LHCN-M2 (cell line): ENCODE results near the gene DPF3. TPM values are rescaled to one million over a fixed set of nuclear protein-coding genes. Genes with fewer than 3 reads are reported as not detected.
A peak's percentile ranks its signal among the peaks of the same experiment; 100 is the strongest.

Experiments used
- DNase-seq: peaks from one replicate; pipeline ENCODE4 v3.0.0-alpha.2; 2012; ENCODE audit warnings: low read depth
- polyA plus RNA-seq: library from polyadenylated mRNA; unstranded; fragments of >200 nt; gene quantifications from one replicate; pipeline ENCODE4 v1.2.1, GENCODE V29; 2012; ENCODE audit warnings: missing spikeins
- total RNA-seq: library from RNA; depleted of rRNA; stranded (reverse); fragments of >200 nt; gene quantifications from 2 replicates; pipeline ENCODE4 v1.2.3, GENCODE V29; 2014; rRNA removed

DPF3 gene
- total RNA-seq, result 9.5 and 11.1 TPM in 2 replicates
- 5.1 TPM for polyA plus RNA-seq

DNA sequence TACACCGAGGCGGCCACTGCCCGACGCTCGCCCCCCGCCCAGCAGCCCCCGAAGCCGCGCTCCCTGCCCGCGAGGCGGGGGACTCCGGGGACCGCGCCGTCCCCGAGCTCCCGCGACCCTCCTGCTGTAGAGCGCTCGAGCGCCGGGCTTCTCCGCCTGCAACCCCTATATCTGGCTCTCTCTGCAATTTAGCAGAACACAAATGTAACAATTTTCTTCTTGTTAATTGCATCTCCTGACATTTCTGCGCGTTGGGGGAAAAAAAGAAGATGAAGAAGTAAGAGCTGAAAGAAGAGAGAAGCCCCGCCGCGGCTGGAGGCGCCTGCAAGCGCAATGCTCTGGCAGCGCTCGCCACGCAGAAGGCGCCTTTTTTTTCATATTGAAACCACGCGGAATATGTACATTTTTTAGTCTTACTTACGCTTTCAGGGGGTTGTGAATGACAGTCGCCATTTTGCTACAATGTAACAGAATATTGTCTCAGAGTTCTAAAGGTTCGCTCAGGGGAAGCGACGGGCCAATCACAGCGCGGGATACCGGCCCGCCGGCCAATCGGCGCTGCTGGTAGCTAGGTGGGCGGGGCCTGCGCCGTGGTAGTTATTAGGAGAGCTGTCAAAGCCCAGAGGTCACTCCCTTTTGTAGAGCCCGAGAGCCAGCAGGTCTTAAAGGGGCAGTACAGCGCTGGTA lies at the start of gene DPF3:
DPF3 (minus strand) TSS at position 466 of the 687 bp plus-strand sequence; CDS start at position 453, 13 bp downstream.
- DNase-seq, result peak; percentile 95

DNA sequence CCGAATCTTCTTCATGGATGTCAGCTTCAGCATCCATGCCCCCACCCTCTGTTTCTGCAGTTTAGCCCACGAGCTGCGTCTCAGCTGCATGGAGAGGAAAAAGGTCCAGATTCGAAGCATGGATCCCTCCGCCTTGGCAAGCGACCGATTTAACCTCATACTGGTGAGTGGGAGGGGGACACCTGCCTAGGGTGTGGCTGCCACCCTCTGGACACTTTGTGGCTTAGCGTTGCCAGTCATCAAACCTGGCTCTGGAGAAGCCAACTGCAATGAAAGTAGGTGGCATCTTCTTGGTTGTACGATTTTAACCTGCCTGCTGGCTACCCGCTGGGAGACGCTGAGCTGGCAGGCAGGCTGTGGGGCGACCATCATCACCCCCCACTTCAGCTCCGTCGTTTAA lies 49.0 kb upstream of the DPF3 start:
- no peak for DNase-seq

DNA sequence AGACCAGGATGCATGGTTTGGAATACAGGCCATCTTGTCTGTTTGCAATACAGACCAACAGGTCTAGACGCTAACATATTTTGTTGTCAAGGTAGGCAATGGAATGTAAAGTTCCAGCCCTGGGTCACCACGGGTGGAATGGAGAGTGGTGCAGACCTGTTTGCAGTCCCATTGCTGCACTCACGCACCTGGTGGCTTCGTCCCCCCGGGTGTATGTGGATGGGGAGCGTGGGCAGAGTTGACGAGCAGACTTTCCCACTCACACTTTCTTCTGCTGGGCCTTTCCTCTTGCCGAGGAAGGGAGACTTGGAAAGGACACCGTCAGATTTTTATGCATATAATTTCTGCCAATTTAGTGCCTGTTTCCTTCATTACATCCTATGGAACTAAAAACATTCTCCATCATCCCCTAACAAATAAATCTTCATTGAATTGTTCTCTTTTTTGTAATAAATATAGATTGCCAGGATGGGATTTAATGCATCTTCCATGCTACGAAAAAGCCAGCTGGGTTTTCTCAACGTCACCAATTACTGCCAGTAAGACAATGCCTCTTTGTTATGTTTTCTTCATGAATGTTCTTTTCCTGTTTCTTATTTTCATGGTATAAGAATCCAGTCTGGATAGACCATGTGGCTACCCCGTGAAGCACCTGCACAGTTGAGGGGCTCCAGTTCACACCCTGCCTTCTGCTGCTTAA lies 47.5 kb upstream of the DPF3 start:
- DNase-seq, result no peak

DNA sequence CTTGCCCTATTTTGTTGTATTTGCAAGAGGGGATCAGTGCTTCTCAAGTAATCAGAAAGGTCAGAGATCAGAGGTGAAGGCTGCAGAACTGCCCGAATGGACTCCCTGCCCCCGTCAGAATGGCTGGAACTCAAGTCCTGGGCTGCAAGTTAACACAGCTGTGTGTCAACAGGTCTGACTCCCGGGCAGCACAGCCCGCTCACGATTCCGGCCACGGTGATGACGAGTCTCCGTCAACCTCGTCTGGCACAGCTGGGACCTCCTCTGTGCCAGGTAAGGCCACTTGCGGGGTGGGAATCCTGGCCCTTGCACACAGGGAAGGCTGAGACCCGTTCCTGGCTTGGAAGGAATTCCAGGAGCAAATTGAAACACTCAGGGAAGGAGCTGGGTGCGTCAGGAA lies 45.7 kb upstream of the DPF3 start:
- DNase-seq, result no peak

DNA sequence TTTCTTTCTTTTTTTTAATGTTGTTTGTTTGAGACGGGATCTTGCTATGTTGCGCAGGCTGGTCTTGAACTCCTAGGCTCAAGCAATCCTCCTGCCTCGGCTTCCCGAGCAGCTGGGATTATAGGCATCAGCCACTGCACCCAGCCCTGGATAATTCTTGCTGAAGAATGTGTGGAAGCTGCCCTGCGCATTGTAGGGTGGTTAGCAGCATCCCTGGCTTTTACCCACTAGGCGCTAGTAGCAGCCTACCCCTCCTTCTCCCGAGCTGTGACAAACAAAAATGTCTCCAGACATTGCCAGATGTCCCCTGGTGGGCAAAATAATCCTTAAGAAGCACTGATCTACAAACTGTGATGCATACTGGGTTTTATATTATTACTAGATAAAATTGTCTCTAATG lies 39.0 kb upstream of the DPF3 start:
- DNase-seq, result no peak

DNA sequence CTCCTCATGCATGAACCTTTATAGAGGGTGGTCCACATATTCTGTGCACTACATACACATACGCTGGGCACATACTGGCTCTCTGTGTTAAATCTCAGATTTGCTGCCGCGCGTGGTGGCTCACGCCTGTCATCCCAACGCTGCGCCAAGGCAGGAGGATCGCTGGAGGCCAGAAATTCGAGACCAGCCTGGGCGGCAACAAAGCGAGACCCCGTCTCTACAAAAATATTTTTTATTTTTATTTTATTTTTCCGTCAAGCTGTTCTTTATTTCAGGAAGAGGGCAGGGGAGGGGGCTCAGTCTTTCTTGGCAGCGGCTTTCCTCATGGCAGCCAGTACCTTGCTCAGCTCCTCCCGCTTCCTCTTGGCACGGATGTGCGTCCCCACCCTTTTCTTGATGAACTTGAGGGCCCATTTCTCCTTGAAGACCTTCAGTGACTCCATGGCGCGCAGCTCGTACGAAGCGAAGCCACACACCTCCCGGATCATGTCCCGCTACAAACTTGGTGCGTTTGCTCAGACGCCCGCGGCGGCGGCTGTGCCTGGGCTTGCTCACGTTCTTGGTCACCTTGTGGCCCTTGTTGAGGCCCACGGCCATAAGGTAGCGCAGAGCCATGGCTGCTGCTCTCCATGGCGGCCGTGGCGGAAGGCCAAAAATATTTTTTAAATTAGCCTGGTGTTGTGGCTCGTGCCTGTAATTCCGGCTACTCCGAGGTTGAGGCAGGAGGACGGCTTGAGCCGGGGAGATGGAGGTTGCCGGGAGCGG lies 35.6 kb upstream of the DPF3 start:
- no peak for DNase-seq

DNA sequence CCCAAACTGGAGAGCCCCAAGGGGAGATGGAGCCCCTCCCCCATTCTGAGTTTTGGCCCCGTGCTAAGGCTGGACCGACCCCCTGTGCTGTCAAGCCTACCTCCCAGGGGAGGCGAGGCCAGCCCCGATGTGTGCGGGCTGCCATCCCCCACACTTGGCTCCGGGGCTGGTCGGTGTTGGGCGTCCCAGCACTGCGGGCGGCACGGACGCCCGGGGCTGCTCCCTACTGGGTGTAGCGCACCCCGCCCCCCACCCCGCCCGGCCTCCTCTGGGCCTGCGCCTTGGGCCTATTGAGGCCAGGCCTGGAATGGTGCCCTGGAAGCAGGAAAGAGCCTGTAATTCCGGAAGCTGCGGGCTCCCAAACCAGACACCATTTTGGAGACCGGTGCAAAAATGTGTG lies 35.0 kb upstream of the DPF3 start:
- no peak for DNase-seq

DNA sequence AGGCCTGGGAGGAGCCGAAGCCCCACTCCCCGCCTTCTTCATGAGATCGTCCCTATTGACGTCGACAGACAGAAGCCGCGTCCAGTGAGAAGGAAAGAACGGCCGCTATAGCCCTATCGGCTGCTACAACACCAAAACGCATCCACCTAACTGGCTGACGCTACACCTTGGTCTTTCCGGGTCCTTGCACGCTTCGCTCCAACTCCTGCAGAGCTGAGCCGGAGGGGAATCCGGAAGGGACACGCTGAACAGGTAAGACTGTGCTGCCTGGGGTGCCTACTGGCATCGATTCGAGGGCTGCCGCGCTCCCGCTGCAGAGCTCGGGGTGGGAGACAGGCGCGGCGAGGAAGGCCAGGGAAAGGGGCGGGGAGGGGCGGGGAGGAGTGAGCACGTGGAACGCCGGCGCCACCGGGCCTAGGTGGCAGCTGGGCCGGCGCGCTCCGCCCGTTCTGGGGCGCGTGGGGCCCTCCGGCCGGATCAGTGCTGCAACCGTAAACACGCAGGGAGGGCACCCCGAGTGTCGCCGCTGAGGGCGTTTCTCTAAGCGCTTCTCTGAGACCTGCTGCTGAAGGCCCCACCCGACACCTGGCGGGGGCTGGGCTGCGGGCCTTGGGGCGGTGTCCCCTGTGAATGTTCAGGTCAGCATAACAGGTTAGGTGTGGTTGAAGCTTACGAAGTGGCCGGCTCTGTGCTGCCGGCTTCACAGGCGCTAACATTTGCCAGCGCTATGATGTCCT lies 32.6 kb upstream of the DPF3 start, which contains the start of gene DCAF4:
DCAF4 (plus strand) TSS at position 173 of the 737 bp plus-strand sequence. CDS start 11,515 bp downstream, outside the sequence.
- peak; percentile 99 for DNase-seq

DNA sequence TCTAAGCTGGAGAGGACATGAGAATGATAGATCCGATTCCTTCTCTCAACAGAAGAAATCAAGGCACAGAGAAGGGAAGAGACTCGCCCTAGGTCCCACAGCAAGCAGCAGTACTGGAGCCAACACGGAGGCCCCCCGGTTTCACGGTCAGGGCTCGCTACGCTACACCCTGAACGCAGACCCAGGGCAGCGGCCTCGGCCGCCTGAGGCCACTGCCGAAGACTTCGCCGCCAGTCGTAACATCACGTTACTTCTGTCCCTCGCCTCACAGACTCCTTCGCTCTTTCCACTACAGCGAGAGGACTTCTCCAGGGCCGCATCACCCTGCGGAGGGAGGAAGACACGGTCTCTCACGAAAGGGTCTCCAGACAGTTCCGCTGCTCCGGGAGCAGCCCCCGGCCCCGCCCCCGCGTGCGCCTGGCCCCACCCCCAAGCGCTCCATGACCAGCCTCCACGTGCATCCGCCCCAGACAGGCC lies 32.0 kb upstream of the DPF3 start:
- no peak for DNase-seq

DNA sequence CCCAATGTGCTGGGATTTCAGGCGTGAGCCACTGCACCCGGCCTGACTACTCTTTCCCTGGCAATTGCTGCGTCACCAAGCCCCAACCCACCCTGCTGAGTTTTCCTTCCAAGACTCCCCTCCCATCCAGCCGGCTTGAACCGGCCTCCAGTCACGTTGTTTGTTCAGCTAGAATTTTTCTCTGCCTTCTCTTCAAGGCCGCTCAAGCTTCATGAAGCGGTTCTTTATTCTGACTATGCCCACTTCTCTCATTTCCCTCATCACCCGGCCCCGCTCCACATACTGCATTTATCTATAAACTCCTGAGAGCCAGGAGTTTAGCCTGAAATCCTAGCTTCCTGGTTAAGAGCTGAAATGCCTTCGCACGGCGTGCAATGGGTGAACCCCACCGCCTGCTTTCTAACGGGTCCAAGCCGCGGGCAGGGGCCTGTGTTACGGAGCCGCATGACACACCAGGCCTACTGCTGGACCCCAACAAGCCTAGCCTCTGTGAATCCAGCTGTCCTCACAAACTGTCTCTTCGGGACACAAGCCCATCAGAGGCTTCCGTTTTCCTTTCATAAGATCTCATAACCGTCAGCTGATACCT lies 31.4 kb upstream of the DPF3 start:
- no peak for DNase-seq

DNA sequence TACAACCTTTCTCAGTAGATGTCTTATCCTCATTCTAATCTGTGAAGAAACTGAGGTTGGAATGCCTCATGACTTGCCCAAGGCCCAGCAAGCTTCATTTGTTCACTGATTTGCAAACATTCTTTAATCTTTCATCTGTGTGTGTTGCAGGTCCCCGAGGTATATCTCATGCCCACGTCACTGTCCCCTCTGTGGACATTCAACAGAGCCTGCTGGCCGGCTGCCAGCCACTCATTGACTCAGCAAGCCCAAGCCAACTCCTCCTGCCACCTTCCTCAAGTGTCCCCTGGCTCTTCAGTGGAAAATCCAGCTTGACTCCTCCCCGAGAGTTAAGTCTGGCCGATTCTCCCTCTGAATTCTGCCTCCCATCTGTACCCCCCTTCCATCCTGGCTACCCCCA lies 30.4 kb upstream of the DPF3 start:
- DNase-seq, result no peak

DNA sequence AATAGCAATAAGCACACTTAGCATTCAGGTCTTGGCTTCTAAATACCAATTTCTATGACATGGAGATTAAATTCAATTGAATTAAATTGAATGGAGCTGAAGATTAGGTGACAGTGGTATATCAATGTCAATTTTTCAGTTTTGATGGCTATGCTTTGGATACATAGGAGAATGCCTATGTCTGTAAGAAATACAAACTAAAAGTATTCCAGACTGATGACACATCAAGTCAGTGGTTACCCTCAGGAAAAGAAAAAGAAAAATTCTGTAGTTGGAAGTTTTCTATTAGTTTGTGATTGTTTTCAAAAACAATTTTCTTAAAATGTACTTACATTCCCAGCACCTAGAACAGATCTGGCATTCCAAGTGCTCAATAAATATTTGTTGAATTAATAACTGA lies 27.5 kb upstream of the DPF3 start:
- no peak for DNase-seq

DNA sequence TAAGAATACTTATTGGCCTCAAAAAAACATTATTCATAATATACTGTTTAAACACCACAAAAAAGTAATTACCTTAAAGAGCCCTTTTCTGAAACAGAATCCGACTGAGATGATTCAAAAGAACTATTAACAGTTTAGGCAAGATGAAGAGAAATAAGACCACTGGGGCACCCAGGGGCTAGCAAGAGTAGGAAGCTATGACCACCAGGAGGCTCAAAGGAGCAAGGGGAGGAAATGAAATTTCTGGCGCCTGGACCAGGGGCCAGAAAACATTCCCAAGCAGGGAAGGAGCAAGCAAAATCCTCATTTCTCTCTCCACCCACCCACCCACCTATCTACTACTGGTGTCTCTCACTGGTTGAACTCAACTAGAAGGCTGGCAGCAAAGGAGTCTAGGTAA lies 26.1 kb upstream of the DPF3 start:
- no peak for DNase-seq

DNA sequence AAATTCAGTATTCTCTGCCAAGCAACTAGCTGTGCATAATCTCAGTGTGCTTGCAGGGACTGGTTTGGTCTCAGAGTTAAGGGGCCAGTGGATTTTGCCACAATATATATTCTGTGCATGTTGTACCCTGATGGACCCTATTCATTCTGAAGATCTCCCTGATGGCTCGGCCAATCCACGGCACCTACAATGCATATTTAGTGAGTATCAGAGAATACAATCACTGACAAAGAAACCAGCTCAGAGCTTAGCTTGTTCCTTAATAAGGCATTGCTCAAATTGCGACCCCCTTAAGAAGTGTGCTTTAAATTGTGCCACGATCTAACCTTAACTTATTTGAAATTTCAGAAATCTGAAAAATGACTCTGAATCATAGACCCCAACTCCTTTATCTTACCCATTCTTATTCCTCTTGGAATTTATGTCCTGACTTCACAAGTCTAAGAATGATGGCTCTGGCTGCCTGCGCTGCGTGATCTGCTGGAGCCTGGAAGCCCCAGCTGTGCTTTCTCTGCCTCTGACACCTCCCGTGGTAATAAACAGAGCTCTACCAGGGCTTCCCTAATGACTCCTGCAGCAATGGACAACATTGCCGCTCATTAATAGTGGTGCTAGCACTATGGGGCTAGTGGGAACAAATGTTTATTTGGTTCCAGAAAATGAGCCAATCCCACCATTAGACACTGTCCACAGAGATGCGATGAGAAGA lies 23.3 kb upstream of the DPF3 start:
- DNase-seq, result no peak

DNA sequence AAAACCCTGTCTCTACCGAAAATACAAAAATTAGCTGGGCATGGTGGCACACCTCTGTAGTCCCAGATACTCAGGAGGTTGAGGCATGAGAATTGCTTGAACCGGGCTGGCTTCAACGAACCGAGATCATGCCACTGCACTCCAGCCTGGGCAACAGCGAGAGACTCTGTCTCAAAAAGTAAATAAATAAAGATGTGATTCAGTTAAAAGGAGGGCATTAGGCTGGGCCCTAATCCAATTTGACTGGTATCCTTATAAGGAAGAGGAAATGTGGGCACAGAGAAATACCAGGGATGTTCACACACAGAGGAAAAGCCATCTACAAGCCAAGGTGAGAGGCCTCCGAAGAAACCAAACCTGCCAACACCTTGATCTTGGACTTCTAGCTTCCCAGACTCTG lies 22.3 kb upstream of the DPF3 start:
- DNase-seq, result peak; percentile 42

DNA sequence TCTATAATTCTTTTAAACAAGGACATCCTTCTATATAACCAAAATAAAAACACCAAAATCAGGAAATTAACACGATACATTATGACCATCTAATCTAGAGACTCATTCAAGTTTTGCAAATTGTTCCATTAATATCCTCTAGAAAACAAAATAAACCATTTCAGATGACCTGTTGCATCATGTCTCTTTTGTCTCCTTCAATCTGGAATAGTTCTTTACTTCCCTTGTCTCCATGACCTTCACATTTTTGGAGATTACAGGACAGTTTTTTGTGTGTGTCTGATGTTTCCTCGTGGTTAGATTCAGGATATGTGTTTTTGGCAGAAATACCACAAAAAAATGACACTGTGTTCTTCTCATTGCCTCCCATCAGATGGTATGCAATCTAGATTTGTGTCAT lies 19.9 kb upstream of the DPF3 start:
- DNase-seq, result no peak

DNA sequence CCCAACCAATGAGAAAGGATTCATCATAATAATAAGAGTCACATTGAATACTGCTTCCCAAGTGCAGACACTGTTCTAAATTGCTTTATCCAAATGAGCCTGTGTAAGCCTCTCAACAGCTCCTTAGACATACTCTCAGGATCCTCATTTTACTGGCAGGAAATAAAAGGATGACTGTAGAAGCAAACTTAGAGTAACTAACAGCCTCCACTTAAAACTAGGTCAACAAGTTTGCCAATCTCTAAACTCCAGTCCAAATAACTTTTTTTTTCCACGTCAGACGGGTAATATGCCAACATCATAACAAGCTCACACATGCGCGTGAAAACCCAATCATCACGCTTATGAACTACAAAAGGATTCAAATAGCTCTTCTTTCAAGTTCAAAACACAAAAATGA lies 15.3 kb upstream of the DPF3 start:
- DNase-seq, result peak; percentile 10

DNA sequence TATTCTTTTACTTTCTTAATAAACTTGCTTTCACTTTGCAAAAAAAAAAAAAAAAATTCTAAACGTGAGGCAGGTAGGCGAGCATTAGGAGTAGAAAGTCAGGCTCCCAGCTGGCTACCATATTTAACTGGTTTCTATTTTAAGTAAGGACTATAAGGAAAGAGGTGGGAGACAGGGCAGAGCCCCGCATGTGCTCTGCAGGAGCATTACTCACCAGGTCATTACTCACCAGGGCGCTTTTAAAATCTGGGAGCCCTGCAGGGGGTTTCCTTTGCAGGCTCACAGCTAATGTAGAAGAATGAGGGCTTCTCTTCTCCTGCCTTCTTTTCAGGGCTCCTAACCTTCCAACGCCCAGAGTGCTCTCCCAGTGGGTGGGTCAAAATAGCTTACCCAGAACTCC lies 14.0 kb upstream of the DPF3 start:
- peak; percentile 66 for DNase-seq

DNA sequence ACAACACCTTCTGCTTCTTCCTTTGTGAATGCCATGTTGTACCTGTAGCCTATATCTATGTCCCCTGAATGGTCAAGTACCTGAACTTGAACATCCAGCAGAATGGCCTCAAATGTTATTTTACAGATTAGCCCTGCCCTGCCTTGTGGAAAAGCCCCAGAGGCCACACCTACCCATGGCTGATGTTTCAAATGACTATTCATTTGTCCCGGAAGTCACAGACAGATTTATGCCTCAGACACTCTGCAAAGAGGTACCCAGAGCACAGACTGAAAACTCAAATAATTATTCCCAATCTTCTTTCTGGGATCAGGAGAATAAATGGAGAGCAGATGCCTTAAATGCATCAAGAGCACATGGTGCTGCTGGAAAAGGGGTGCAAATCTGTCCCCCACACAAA lies 13.0 kb upstream of the DPF3 start:
- DNase-seq, result no peak

DNA sequence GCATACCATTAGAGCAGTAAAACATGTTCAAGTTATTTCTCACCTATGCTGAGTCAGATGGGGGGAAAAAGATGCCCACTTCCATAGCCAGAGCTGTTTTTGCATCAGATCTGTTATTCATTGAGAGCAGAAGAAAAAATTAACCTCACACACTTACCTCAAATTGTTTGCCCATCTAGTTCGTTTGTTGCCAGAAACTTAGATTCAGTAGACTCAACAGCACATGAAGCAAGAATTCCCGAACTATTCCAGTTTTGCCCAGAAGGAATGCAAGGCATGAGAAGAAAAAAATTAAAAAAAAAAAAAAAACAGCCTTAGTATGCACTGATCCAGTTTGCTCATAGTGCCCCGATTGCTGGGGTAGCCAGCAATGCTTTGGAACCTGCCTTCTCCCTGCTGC lies 12.4 kb upstream of the DPF3 start:
- peak; percentile 54 for DNase-seq
